GM12878 (cell line): ENCODE data around the gene CSTPP1.

Experiments
- CTCF ChIP-seq, 3 experiments: IDR thresholded peaks in 2 of 3; conservative IDR thresholded peaks in 1 of 3; 2 replicates each; pipeline ENCODE4 v1.5.1; 2011; ENCODE audit warnings: low read depth in 3 of 3, low read length in 3 of 3, mild to moderate bottlenecking in 3 of 3, control low read depth in 2 of 3, moderate library complexity in 2 of 3, inconsistent platforms in 1 of 3, mixed read lengths in 1 of 3; ENCODE audit not compliant: control insufficient read depth in 2 of 3, insufficient read depth in 1 of 3; ENCODE audit errors: extremely low read depth in 1 of 3
- EP300 ChIP-seq, 2 experiments: fragments of 150-350 bp in 1 of 2; IDR thresholded peaks; 2 replicates each; pipeline ENCODE4 v1.6.1; 2011 to 2012; ENCODE audit warnings: low read depth in 2 of 2, low read length in 2 of 2, borderline replicate concordance in 1 of 2, improper control_type of control experiment in 1 of 2, inconsistent platforms in 1 of 2; ENCODE audit not compliant: control insufficient read depth in 1 of 2
- HCFC1 ChIP-seq: fragments of 150-350 bp; IDR thresholded peaks from 2 replicates; pipeline ENCODE4 v1.6.1; 2014; ENCODE audit warnings: low read length
- JUND ChIP-seq: IDR thresholded peaks from 2 replicates; pipeline ENCODE4 v1.6.1; 2012; ENCODE audit warnings: low read depth, mild to moderate bottlenecking, low read length, improper control_type of control experiment, moderate library complexity
- NR2C2 ChIP-seq: IDR thresholded peaks from 2 replicates; pipeline ENCODE4 v1.6.1; 2011; ENCODE audit warnings: borderline replicate concordance, low read depth; ENCODE audit not compliant: control insufficient read depth, insufficient read length
- POLR2A ChIP-seq: IDR thresholded peaks from 2 replicates; pipeline ENCODE4 v1.6.1; 2011; ENCODE audit warnings: low read depth, mild to moderate bottlenecking, low read length
- SMARCA5 ChIP-seq: fragments of 450-650 bp; IDR thresholded peaks from 2 replicates; pipeline ENCODE4 v1.6.1; 2017; ENCODE audit warnings: mild to moderate bottlenecking
- TARDBP ChIP-seq: IDR thresholded peaks from 2 replicates; pipeline ENCODE4 v1.6.1; 2016; ENCODE audit warnings: borderline replicate concordance
- TCF3 ChIP-seq: IDR thresholded peaks from 2 replicates; pipeline ENCODE4 v1.6.1; 2012; ENCODE audit warnings: low read depth, mild to moderate bottlenecking, low read length, borderline replicate concordance; ENCODE audit not compliant: insufficient read depth
- ZZZ3 ChIP-seq: IDR thresholded peaks from 2 replicates; pipeline ENCODE4 v1.6.1; 2011; ENCODE audit warnings: low read depth; ENCODE audit not compliant: control insufficient read depth, insufficient read length

- TF ChIP-seq TCF3 = no peak
- no peak for TF ChIP-seq CTCF (IDR thresholded peaks at IDR 0.05 in 2 of 3, conservative IDR thresholded peaks at IDR 0.05 in 1 of 3; ENCODE audit: control insufficient read depth in 2 of 3, extremely low read depth in 1 of 3, insufficient read depth in 1 of 3, low read depth in 3 of 3, low read length in 3 of 3)
- no peak for TF ChIP-seq HCFC1
- TF ChIP-seq ZZZ3 = no peak
- TF ChIP-seq JUND = no peak
- TF ChIP-seq EP300 (IDR thresholded peaks at IDR 0.05; ENCODE audit: borderline replicate concordance in 1 of 2, control insufficient read depth in 1 of 2, low read depth in 2 of 2, low read length in 2 of 2) = no peak
- TF ChIP-seq NR2C2 = no peak
- no peak for TF ChIP-seq POLR2A
- TF ChIP-seq TARDBP = no peak
- TF ChIP-seq SMARCA5 = no peak
Measured at GRCh38 chr11:46889251-46889650, 47.3 kb upstream of the CSTPP1 start.
